Type B pancreatic cell (in vitro differentiated cells): ENCODE measurements around the gene IL7R. TPM values are rescaled to one million over a fixed set of nuclear protein-coding genes. Genes with fewer than 3 reads are reported as not detected.
"Not testable (repeated sequence)": the region's sequence is repeated elsewhere in the genome, so short reads cannot be mapped to it uniquely, and the experiment has no call there.

ENCODE experiments used
- DNase-seq: peaks from one replicate; pipeline ENCODE4 v3.0.0; 2021; ENCODE audit warnings: mixed read lengths; ENCODE audit not compliant: unreplicated experiment; ENCODE audit errors: extremely low spot score
- H3K27ac Mint-ChIP-seq: 2 replicates; pipeline ENCODE4 v1.8.0; 2021; ENCODE audit warnings: mild to moderate bottlenecking, mixed read lengths
- H3K27me3 Mint-ChIP-seq: 2 replicates; pipeline ENCODE4 v1.8.0; 2021; ENCODE audit warnings: mixed read lengths
- H3K36me3 Mint-ChIP-seq: 2 replicates; pipeline ENCODE4 v1.8.0; 2021; ENCODE audit warnings: mixed read lengths
- H3K4me1 Mint-ChIP-seq: one replicate; pipeline ENCODE4 v1.8.0; 2021; ENCODE audit warnings: mixed read lengths; ENCODE audit not compliant: unreplicated experiment
- H3K4me3 Mint-ChIP-seq: 2 replicates; pipeline ENCODE4 v1.8.0; 2021; ENCODE audit warnings: mild to moderate bottlenecking, mixed read lengths
- H3K9me3 Mint-ChIP-seq: 2 replicates; pipeline ENCODE4 v1.8.0; 2021; ENCODE audit warnings: mixed read lengths
- CTCF ChIP-seq: fragments of 200-600 bp; sonication (generic); conservative IDR thresholded peaks from 2 replicates; pipeline ENCODE4 v1.5.0; 2021; ENCODE audit warnings: antibody characterized with exemption, mild to moderate bottlenecking
- total RNA-seq: library from RNA; stranded (reverse); gene quantifications from 2 replicates; pipeline ENCODE4 v1.2.1, GENCODE V29; 2021; ENCODE audit warnings: low replicate concordance

IL7R gene
- total RNA-seq, 1 donor from 2014 or later = not detected

GRCh38 chr5:35852773-35853172 lies 3.9 kb upstream of the IL7R start:
- Mint-ChIP-seq H3K36me3 (no peaks in the 10 kb centered on the region), H3K27ac (no peak overlapping the region), H3K9me3 (no peaks in the 10 kb centered on the region), H3K27me3 (peaks cover 3% of the 10 kb centered on the region), H3K4me1 (no peaks in the 10 kb centered on the region), H3K4me3 (no peak overlapping the region)
- DNase-seq = no peak
- TF ChIP-seq CTCF = no peak

GRCh38 chr5:35853631-35854030 lies 3.1 kb upstream of the IL7R start:
- Mint-ChIP-seq H3K27ac (no peak overlapping the region), H3K9me3 (no peaks in the 10 kb centered on the region), H3K36me3 (no peaks in the 10 kb centered on the region), H3K4me1 (no peaks in the 10 kb centered on the region), H3K4me3 (no peak overlapping the region), H3K27me3 (peaks cover 3% of the 10 kb centered on the region)
- TF ChIP-seq CTCF = no peak
- no peak for DNase-seq

GRCh38 chr5:35854248-35854647 lies 2.4 kb upstream of the IL7R start:
- DNase-seq = no peak
- H3K4me1 Mint-ChIP-seq = peaks cover 4% of the 10 kb centered on the region
- H3K4me3 Mint-ChIP-seq = no peak overlapping the region
- H3K27ac Mint-ChIP-seq = no peak overlapping the region
- no peaks in the 10 kb centered on the region for H3K9me3 Mint-ChIP-seq
- TF ChIP-seq CTCF = no peak
- H3K27me3 Mint-ChIP-seq = peaks cover 3% of the 10 kb centered on the region
- no peaks in the 10 kb centered on the region for H3K36me3 Mint-ChIP-seq

GRCh38 chr5:35855187-35855586 lies 1.5 kb upstream of the IL7R start:
- H3K4me3 Mint-ChIP-seq = no peak overlapping the region
- no peak for TF ChIP-seq CTCF
- H3K9me3 Mint-ChIP-seq = no peaks in the 10 kb centered on the region
- H3K27ac Mint-ChIP-seq = no peak overlapping the region
- peaks cover 4% of the 10 kb centered on the region for H3K4me1 Mint-ChIP-seq
- no peaks in the 10 kb centered on the region for H3K36me3 Mint-ChIP-seq
- no peak for DNase-seq
- peaks cover 3% of the 10 kb centered on the region for H3K27me3 Mint-ChIP-seq

GRCh38 chr5:35856186-35856764 lies 416 bp upstream of the IL7R start:
- H3K4me1 Mint-ChIP-seq, H3K4me3 Mint-ChIP-seq, H3K36me3 Mint-ChIP-seq, DNase-seq, H3K27ac Mint-ChIP-seq, H3K27me3 Mint-ChIP-seq, H3K9me3 Mint-ChIP-seq: not testable (repeated sequence)

GRCh38 chr5:35857606-35858205 lies 1.0 kb downstream of the IL7R start:
- TF ChIP-seq CTCF = no peak
- DNase-seq = no peak
- Mint-ChIP-seq H3K27ac (no peak overlapping the region), H3K9me3 (no peaks in the 10 kb centered on the region), H3K27me3 (no peaks in the 10 kb centered on the region), H3K4me3 (no peak overlapping the region), H3K36me3 (no peaks in the 10 kb centered on the region), H3K4me1 (peaks cover 4% of the 10 kb centered on the region)
